ENCODE results near the gene UROS.

DNA sequence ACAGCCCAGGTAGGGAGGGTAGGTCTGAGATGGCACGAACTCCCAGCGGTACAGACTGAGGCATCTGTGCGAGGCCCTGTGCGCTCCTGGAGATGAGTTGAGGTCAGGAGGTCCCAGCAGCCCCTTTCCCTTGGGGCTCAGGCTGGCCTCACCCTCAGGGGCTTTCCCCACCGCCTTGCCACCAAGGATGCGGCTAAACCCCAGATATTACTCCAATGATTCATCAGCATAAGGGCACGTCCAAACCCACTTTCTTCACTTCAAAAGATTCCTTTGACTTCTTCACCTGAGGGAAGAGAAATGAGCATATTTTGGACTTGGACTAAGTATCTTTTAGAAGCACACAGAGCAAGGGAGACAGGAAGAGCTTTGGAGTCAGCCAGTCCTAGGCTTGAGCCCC is 20.3 kb downstream of the UROS start:
- TF ChIP-seq, protein P1, sequence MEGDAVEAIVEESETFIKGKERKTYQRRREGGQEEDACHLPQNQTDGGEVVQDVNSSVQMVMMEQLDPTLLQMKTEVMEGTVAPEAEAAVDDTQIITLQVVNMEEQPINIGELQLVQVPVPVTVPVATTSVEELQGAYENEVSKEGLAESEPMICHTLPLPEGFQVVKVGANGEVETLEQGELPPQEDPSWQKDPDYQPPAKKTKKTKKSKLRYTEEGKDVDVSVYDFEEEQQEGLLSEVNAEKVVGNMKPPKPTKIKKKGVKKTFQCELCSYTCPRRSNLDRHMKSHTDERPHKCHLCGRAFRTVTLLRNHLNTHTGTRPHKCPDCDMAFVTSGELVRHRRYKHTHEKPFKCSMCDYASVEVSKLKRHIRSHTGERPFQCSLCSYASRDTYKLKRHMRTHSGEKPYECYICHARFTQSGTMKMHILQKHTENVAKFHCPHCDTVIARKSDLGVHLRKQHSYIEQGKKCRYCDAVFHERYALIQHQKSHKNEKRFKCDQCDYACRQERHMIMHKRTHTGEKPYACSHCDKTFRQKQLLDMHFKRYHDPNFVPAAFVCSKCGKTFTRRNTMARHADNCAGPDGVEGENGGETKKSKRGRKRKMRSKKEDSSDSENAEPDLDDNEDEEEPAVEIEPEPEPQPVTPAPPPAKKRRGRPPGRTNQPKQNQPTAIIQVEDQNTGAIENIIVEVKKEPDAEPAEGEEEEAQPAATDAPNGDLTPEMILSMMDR (IDR thresholded peaks at IDR 0.05; ENCODE audit: insufficient read depth, low read depth, low read length): no peak
- no peak for TF ChIP-seq EZH2 (IDR thresholded peaks at IDR 0.05; ENCODE audit: insufficient read depth, low read length)

All from astrocyte (in vitro differentiated cells and primary cell).